Measurements from ENCODE around the gene ZNHIT6.

GRCh38 chr1:85621430-85621829 is 86.8 kb downstream of the ZNHIT6 start:
- TF ChIP-seq CTCF (IDR thresholded peaks at IDR 0.05 in 2 of 3, conservative IDR thresholded peaks at IDR 0.05 in 1 of 3; ENCODE audit: control insufficient read depth in 2 of 3, extremely low read depth in 1 of 3, insufficient read depth in 1 of 3, low read depth in 3 of 3, low read length in 3 of 3) (no peak), RAD21 (IDR thresholded peaks at IDR 0.05; ENCODE audit: insufficient read depth, low read depth, low read length) (no peak), USF2 (IDR thresholded peaks at IDR 0.05; ENCODE audit: borderline replicate concordance, low read depth, low read length) (no peak), ZBTB11 (CRISPR knock-in tag; IDR thresholded peaks at IDR 0.05) (no peak)

Data from GM12878 (cell line).